Activated naive CD4-positive, alpha-beta T cell treated with anti-CD3 and anti-CD28 coated beads for 36 hours (primary cell): ENCODE results near the gene ECD. TPM values are rescaled to one million over a fixed set of nuclear protein-coding genes. Genes with fewer than 3 reads are reported as not detected.
A peak's percentile ranks its signal among the peaks of the same experiment; 100 is the strongest.
"Not testable (repeated sequence)": the region's sequence is repeated elsewhere in the genome, so short reads cannot be mapped to it uniquely, and the experiment has no call there.

ENCODE experiments used
- CTCF ChIA-PET: fragments of 350-600 bp; sonication (Branson Sonifier 250); formaldehyde crosslinking; loops from one replicate; lab custom pipeline; 2021; ENCODE audit warnings: antibody characterized with exemption; lab: Charles Lee
- DNase-seq: peaks from one replicate; pipeline ENCODE4 v3.0.0-alpha.2; 2020
- H3K27ac Mint-ChIP-seq: one replicate; pipeline ENCODE4 v1.8.0; 2021; ENCODE audit warnings: mild to moderate bottlenecking, mixed read lengths
- H3K27me3 Mint-ChIP-seq: one replicate; pipeline ENCODE4 v1.8.0; 2021; ENCODE audit warnings: low read depth, mixed read lengths
- H3K36me3 Mint-ChIP-seq: one replicate; pipeline ENCODE4 v1.8.0; 2021; ENCODE audit warnings: low read depth, mixed read lengths
- H3K4me1 Mint-ChIP-seq: one replicate; pipeline ENCODE4 v1.8.0; 2021; ENCODE audit warnings: low read depth, mixed read lengths
- H3K4me3 Mint-ChIP-seq: one replicate; pipeline ENCODE4 v1.8.0; 2021; ENCODE audit warnings: mild to moderate bottlenecking, moderate library complexity, mixed read lengths
- H3K9me3 Mint-ChIP-seq: one replicate; pipeline ENCODE4 v1.8.0; 2021; ENCODE audit warnings: mixed read lengths
- intact Hi-C: fragments of 100-400 bp; cut with micrococcal nuclease; formaldehyde crosslinking; loops from one replicate; pipeline ENCODE4 v1.15.1; 2023
- total RNA-seq, 2 experiments: library from RNA; stranded (reverse); gene quantifications; one replicate each; pipeline ENCODE4 v1.2.3, GENCODE V29; 2021

Gene ECD
- total RNA-seq, 2 experiments from 2014 or later = 26.5 to 28.1 TPM

DNA sequence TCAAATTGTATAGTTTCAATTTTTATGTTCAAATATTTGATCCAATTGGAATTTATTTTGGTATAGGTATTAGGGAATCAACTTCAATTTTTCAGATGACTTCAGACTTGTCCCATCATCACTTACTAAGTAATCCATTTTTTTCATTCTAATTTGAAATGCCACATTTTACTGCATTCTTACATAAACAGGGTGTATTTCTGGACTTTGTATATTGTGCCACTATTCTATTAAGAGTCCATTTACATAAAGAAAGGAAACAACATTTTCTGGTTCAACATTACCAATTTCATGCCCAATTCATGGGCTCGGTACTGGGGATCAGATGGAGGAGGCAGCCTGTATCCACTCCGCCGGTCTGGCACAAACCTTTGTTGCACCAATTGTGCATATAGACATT lies 15.8 kb downstream of the ECD start:
- CTCF ChIA-PET = no interaction called here
- no peaks in the 10 kb centered on the region for H3K4me1 Mint-ChIP-seq
- H3K27me3 Mint-ChIP-seq = no peaks in the 10 kb centered on the region
- DNase-seq = no peak
- peaks cover 37% of the 10 kb centered on the region for H3K36me3 Mint-ChIP-seq
- no peak overlapping the region for H3K27ac Mint-ChIP-seq
- no peak overlapping the region for H3K4me3 Mint-ChIP-seq
- intact Hi-C loops = no loop called here
- no peaks in the 10 kb centered on the region for H3K9me3 Mint-ChIP-seq

DNA sequence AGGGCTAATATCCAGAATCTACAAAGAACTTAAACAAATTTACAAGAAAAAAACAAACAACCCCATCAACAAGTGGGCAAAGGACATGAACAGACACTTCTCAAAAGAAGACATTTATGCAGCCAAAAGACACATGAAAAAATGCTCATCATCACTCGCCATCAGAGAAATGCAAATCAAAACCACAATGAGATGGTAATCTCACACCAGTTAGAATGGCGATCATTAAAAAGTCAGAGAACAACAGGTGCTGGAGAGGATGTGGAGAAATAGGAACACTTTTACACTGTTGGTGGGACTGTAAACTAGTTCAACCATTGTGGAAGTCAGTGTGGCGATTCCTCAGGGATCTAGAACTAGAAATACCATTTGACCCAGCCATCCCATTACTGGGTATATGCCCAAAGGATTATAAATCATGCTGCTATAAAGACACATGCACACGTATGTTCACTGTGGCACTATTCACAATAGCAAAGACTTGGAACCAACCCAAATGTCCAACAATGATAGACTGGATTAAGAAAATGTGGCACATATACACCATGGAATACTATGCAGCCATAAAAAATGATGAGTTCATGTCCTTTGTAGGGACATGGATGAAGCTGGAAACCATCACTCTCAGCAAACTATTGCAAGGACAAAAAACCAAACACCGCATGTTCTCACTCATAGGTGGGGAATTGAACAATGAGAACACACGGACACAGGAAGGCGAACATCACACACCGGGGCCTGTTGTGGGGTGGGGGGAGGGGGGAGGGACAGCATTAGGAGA lies 17.0 kb downstream of the ECD start:
- H3K9me3 Mint-ChIP-seq, H3K27ac Mint-ChIP-seq, intact Hi-C loops, H3K4me3 Mint-ChIP-seq, H3K27me3 Mint-ChIP-seq, CTCF ChIA-PET, DNase-seq, H3K4me1 Mint-ChIP-seq: not testable (repeated sequence)
- H3K36me3 Mint-ChIP-seq = peaks cover 31% of the 10 kb centered on the region

DNA sequence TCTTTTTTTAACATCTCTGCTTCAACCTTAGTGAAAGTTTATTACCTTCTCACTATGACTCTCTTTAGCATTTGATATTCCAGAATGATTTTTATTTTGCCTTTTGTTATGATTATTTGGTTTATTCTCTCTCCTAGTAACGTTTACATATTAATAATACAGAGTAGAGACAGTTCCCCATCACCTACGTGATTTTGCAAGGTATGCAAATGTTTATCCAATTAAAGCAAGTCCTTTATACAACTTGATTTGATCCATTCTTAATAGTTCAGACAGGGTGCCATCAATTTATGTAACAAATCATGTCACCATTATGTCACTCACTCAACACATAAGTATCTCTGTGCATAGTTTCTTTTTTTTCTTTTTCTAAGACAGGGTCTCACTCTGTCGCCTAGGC lies 26.2 kb downstream of the ECD start:
- Mint-ChIP-seq H3K36me3 (peaks cover 21% of the 10 kb centered on the region), H3K4me3 (no peak overlapping the region), H3K9me3 (no peaks in the 10 kb centered on the region), H3K27me3 (no peaks in the 10 kb centered on the region), H3K27ac (no peak overlapping the region), H3K4me1 (no peaks in the 10 kb centered on the region)
- DNase-seq = no peak
- intact Hi-C loops = no loop called here
- CTCF ChIA-PET = no interaction called here

GRCh38 chr10:73139251-73139650 lies 28.6 kb downstream of the ECD start:
- Mint-ChIP-seq H3K4me1 (no peaks in the 10 kb centered on the region), H3K4me3 (no peak overlapping the region), H3K9me3 (no peaks in the 10 kb centered on the region), H3K36me3 (peaks cover 24% of the 10 kb centered on the region), H3K27me3 (no peaks in the 10 kb centered on the region), H3K27ac (no peak overlapping the region)
- intact Hi-C loops = no loop called here
- no peak for DNase-seq
- CTCF ChIA-PET = interaction anchor here (0.7 to 1.6 kb wide), 2 partner anchors 17 to 774 kb away, joined by 3 read pairs; no protein-coding TSS in a partner anchor

DNA sequence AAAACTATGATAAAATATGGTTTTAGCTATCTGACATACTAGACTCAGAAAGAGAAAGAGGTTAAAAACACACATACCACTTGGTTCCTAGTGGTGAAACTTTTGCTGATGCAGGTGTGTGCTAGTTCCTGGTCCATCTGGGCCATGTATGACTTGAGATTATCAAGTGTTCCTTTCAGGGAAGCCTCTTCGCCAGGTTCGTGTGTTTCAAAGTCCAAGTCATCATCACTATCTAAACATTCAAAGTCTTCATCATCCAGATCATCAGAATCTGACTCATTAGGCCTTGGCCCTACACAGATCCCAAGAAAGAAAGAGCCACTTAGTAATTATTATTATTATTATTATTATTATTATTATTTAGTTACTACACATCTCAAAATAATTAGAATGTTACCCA lies 31.2 kb downstream of the ECD start:
- Mint-ChIP-seq H3K9me3 (no peaks in the 10 kb centered on the region), H3K4me3 (no peak overlapping the region), H3K27ac (no peak overlapping the region), H3K27me3 (no peaks in the 10 kb centered on the region), H3K4me1 (no peaks in the 10 kb centered on the region), H3K36me3 (peaks cover 25% of the 10 kb centered on the region)
- intact Hi-C loops = no loop called here
- CTCF ChIA-PET = no interaction called here
- no peak for DNase-seq

DNA sequence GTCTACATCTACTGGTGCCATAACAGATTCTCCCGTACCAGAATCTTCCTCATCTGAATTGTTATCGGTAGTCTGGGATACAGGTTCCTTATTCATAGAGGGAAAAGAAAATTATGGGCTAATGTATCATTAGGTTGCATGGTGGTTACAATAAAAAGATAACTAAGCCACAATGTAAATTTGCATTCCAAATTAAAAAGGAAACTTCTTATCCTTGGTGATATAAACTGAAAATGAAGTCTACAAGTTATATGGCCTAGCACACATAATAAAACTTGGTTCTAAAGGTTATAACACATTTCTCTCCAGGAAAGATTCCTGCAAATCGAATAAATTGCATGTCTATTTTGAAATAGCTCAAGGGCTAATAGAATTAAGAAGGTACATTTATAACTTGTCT lies 33.1 kb downstream of the ECD start:
- Mint-ChIP-seq H3K4me1 (no peaks in the 10 kb centered on the region), H3K27ac (no peak overlapping the region), H3K9me3 (no peaks in the 10 kb centered on the region), H3K27me3 (no peaks in the 10 kb centered on the region), H3K36me3 (peaks cover 25% of the 10 kb centered on the region), H3K4me3 (no peak overlapping the region)
- intact Hi-C loops = no loop called here
- CTCF ChIA-PET = interaction anchor here (0.8 kb wide), 1 partner anchor 60 kb away, joined by 3 read pairs; no protein-coding TSS in a partner anchor
- no peak for DNase-seq

DNA sequence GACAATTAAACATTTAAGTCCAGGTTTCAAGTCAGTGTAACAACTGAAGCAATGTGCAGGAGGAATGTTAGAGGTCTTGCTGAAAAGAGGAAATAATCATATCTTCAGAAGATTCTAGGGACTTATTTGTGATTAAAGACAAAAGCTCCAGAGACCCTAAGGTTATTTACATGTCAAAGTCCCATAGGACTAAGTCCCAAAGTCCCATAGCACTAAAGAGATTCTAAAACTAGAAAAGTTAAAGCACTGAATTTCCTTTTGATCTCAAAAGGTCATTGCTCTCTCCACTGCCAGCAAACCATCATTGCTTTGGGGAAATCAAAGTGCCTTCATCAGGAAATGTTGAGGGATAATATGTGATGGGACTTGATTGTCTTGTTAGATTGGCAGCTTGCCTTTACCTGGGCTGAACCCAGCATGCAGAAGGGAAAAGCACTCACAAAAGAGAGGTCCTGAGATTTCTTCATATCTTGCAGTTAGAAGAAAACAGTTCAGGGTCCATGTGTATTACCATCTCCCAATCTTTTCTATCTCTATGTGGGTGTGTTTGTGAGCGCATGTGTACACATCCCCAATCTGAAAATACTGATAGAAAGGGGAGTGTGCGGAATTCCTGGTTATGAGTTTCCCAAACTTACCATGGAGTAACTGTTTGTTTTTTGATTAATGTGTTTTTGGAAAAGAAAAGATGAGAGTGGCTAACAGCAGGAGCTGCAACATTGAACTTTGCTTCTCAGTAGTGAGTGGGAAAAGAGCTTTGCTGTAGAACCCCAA lies 35.7 kb downstream of the ECD start:
- Mint-ChIP-seq H3K36me3 (peaks cover 23% of the 10 kb centered on the region), H3K9me3 (no peaks in the 10 kb centered on the region), H3K4me1 (no peaks in the 10 kb centered on the region), H3K27me3 (no peaks in the 10 kb centered on the region), H3K4me3 (no peak overlapping the region), H3K27ac (no peak overlapping the region)
- DNase-seq = no peak
- CTCF ChIA-PET = interaction anchor here (1.2 to 1.4 kb wide), 2 partner anchors 21 to 26 kb away, joined by 3 to 5 read pairs; partner anchors contain the start of gene NUDT13
- intact Hi-C loops = no loop called here

DNA sequence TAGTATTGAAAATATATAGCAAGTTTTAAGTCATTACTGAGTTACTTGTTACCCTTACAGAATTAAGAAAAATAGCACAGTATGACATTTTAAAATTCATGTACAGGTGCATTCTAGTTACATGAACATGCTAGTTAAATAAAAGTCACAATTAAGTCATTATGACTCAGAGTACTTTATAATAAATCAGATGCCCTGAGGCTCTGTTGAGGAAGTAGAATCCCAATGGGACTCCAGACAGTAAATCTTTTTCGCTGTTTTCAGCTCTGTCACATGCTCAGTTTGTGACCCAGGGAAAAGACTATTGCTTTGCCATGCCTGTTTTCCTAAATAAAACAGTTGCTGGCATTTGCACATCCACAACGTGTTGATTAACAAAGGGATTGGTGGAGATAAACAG lies 36.5 kb downstream of the ECD start:
- Mint-ChIP-seq H3K27me3 (no peaks in the 10 kb centered on the region), H3K4me3 (no peak overlapping the region), H3K36me3 (peaks cover 20% of the 10 kb centered on the region), H3K27ac (no peak overlapping the region), H3K4me1 (no peaks in the 10 kb centered on the region), H3K9me3 (no peaks in the 10 kb centered on the region)
- CTCF ChIA-PET = no interaction called here
- DNase-seq = no peak
- intact Hi-C loops = no loop called here

- no peak for DNase-seq
- H3K27me3 Mint-ChIP-seq = no peaks in the 10 kb centered on the region
- H3K4me3 Mint-ChIP-seq = no peak overlapping the region
- H3K36me3 Mint-ChIP-seq = peaks cover 7% of the 10 kb centered on the region
- no peak overlapping the region for H3K27ac Mint-ChIP-seq
- no peaks in the 10 kb centered on the region for H3K4me1 Mint-ChIP-seq
- no peaks in the 10 kb centered on the region for H3K9me3 Mint-ChIP-seq
- CTCF ChIA-PET = no interaction called here
- intact Hi-C loops = no loop called here
Observed at GRCh38 chr10:73126343-73126742, 41.5 kb downstream of the ECD start.

DNA sequence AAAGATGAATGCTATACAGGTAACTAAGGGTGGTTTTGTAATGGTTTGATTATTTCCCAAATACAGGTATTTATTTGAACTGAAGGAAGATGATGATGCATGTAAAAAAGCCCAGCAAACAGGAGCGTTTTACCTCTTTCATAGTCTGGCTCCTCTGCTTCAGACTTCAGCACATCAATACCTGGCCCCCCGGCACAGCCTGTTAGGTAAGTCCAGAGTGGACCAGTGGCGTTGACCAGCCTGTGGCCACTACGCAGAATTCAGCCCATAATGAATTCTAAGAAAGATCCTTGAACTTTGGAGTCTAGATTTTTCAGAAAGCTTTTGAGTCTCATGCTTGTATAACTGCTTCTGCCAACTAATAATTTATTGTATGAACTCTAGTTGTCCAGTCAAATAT lies 47.9 kb downstream of the ECD start:
- Mint-ChIP-seq H3K27ac (no peak overlapping the region), H3K9me3 (no peaks in the 10 kb centered on the region), H3K4me3 (no peak overlapping the region), H3K27me3 (no peaks in the 10 kb centered on the region), H3K36me3 (peaks cover 7% of the 10 kb centered on the region), H3K4me1 (peaks cover 8% of the 10 kb centered on the region)
- intact Hi-C loops = no loop called here
- CTCF ChIA-PET = no interaction called here
- no peak for DNase-seq

DNA sequence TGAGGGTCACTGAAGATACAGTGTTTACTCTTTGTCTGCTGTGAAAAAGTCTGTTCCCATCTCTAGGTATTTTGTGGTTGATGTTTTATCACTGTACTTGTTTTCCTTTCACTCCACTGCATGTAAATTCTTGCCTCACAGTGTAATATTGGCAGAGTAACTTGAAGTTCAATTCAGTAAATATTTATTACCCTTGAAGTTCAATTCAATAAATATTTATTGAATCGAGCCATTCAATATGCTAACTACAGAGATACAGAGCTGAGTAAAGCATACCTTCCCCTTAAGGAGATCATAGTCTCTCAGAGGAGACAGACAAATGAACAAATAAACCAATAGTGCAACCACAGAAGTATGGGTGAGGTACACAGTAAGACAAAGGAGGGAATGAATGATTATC lies 48.4 kb downstream of the ECD start:
- Mint-ChIP-seq H3K9me3 (no peaks in the 10 kb centered on the region), H3K27ac (peak overlapping the region; percentile 2), H3K36me3 (peaks cover 7% of the 10 kb centered on the region), H3K4me1 (peaks cover 8% of the 10 kb centered on the region), H3K4me3 (no peak overlapping the region), H3K27me3 (no peaks in the 10 kb centered on the region)
- CTCF ChIA-PET = no interaction called here
- no peak for DNase-seq
- intact Hi-C loops = no loop called here

DNA sequence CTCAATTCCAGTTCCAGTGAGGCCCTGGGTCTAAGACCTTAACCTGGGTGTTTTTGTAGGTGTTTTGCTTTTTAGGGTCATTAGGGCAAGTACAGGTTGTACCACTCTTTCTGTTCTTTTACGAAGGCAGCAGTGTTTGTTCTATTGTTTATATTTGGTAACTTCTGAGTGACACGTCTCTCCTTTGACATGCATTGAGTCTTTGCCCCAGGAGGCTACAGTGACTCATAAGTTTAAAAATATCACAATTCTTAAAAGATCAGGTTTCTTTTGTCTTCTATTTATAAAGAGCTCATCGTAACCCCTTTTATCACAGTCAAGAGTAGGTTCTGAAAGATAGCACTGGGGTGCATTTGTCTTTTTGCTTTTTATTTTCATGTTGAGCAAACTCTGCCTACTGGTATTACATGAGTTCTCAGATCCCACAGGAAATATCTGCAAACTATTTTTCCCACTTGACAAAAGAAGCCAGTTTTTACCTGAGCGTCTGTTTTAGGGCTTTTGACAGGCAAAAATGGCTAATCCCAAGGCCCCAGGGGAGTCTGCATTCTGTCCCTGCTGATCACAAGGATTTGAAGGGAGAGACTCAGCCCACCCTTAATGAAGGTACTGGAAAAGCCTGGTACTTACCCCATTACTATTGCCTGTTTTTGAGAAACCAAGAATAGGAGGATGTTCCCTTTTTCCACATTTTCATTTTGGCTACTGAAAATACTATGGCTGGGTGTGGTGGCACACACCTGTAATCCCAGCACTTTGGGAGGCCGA lies 49.6 kb downstream of the ECD start:
- CTCF ChIA-PET = interaction anchor here (0.7 kb wide), 1 partner anchor 45 kb away, joined by 3 read pairs; no protein-coding TSS in a partner anchor
- no peak overlapping the region for H3K27ac Mint-ChIP-seq
- no peaks in the 10 kb centered on the region for H3K27me3 Mint-ChIP-seq
- intact Hi-C loops = no loop called here
- H3K4me3 Mint-ChIP-seq = no peak overlapping the region
- H3K9me3 Mint-ChIP-seq = no peaks in the 10 kb centered on the region
- peaks cover 8% of the 10 kb centered on the region for H3K4me1 Mint-ChIP-seq
- DNase-seq = no peak
- H3K36me3 Mint-ChIP-seq = peaks cover 6% of the 10 kb centered on the region
